ENCODE measurements around the gene CST7.

Gene CST7

GRCh38 chr20:24979036-24979960, 30.2 kb downstream of the CST7 start:
- TF ChIP-seq CTCF (IDR thresholded peaks at IDR 0.05; ENCODE audit: low read depth, low read length): no peak
- no peak overlapping the region for H3K4me3 ChIP-seq (ENCODE audit: low read depth, low read length)

- no peak overlapping the region for H3K4me3 ChIP-seq (ENCODE audit: low read depth, low read length)
- TF ChIP-seq CTCF (IDR thresholded peaks at IDR 0.05; ENCODE audit: low read depth, low read length): no peak
Observed at GRCh38 chr20:24980291-24981053, 31.4 kb downstream of the CST7 start.

- TF ChIP-seq CTCF (IDR thresholded peaks at IDR 0.05; ENCODE audit: low read depth, low read length): no peak
- no peak overlapping the region for H3K4me3 ChIP-seq (ENCODE audit: low read depth, low read length)
Observed at GRCh38 chr20:24981282-24981681, 32.2 kb downstream of the CST7 start.

GRCh38 chr20:24981790-24982189, 32.7 kb downstream of the CST7 start:
- TF ChIP-seq CTCF (IDR thresholded peaks at IDR 0.05; ENCODE audit: low read depth, low read length): no peak
- no peak overlapping the region for H3K4me3 ChIP-seq (ENCODE audit: low read depth, low read length)

GRCh38 chr20:24983896-24984295, 34.8 kb downstream of the CST7 start:
- H3K4me3 ChIP-seq (ENCODE audit: low read depth, low read length): no peak overlapping the region
- TF ChIP-seq CTCF (IDR thresholded peaks at IDR 0.05; ENCODE audit: low read depth, low read length): no peak

GRCh38 chr20:24984961-24985640, 36.0 kb downstream of the CST7 start:
- no peak overlapping the region for H3K4me3 ChIP-seq (ENCODE audit: low read depth, low read length)

More at GRCh38 chr20:24984961-24985640, 36.0 kb downstream of the CST7 start:
- TF ChIP-seq CTCF (IDR thresholded peaks at IDR 0.05; ENCODE audit: low read depth, low read length): no peak
